GM19328 (cell line): Measurements from ENCODE around the gene SLBP.

Experiments
- ATAC-seq: cut with Tn5 transposase; IDR thresholded peaks from one replicate; pipeline ENCODE4 v1.9.1; 2021; ENCODE audit warnings: mild to moderate bottlenecking, moderate library complexity; ENCODE audit not compliant: unreplicated experiment

SLBP gene

GRCh38 chr4:1656132-1656531 is 56.0 kb downstream of the SLBP start:
- no peak for ATAC-seq

- no peak for ATAC-seq
Observed at GRCh38 chr4:1655676-1656075, 56.4 kb downstream of the SLBP start.

DNA sequence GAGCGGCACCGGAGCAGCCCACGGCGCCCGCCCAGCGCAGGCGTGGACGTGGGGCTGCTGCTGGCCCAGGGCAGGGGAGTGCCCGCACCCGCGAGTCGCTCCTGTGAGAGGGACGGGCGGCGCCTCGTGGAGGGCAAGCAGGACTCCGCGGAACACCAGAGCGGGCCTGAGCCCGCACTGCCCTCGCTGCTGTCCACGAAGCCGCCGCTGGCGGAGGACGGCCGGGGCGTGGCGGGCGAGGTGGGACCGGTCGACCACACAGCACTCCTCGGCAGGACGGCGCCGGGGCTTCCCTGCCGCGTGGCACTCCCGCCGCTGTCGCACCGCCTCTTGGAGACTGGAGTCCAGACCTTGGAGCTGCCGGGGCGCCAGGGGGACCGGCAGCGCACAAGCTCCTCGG is 57.0 kb downstream of the SLBP start:
- ATAC-seq: no peak

- no peak for ATAC-seq
Observed at GRCh38 chr4:1654216-1654955, 57.7 kb downstream of the SLBP start.

DNA sequence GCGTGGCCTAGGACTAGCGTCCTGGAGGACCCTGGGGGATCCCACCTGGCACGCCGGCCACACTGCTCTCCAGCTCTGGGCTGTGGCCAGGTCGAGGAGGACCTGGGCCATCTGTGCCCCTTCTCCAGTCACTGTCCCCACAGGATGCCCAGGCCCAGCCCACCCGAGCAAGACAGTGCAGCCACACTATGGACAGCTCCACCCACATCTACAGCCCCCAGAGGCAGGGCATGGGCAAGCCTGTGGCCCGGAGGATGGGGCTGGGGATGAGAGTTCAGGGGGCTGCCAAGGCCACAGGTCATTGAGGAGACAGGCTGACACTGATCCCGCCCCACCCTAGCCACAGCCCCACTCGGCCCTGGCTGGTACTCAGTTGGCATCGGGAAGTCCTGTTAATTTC is 58.3 kb downstream of the SLBP start:
- no peak for ATAC-seq

- ATAC-seq: no peak
Observed at GRCh38 chr4:1652088-1652487, 60.0 kb downstream of the SLBP start.

DNA sequence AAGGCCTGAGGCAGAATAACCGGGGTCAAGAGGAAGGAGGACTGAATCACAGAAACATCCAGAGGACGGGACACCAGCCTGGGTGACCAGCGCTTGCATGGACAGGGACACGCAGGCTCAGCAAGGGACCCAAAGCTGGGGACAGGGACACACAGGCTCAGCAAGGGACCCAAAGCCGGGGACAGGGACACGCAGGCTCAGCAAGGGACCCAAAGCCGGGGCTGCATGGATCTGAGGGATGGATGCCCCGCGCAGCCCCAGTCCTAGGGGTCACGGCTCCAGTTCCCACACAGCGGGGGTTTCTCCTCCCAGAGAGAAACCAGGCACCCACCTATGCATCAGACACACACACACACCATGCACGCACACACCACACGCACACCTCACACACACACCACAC is 60.5 kb downstream of the SLBP start:
- ATAC-seq: no peak

DNA sequence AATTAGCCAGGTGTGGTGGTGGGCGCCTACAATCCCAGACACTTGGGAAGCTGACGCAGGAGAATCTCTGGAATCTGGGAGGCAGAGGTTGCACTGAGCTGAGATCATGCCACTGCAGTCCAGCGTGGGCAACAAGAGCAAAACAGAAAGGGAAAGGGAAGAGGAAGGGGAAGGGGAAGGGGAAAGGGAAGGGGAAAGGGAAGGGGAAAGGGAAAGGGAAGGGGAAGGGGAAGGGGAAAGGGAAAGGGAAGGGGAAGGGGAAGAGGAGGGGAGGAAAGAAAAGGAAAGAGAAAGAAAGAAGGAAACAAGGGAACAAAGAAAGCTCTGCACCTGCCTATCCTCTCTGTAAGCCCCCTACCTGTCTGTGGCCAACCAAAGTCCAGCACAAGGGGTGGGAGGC is 63.2 kb downstream of the SLBP start:
- no peak for ATAC-seq

- ATAC-seq: no peak
Observed at GRCh38 chr4:1647432-1647831, 64.7 kb downstream of the SLBP start.

GRCh38 chr4:1646690-1647089 is 65.4 kb downstream of the SLBP start:
- ATAC-seq: no peak

DNA sequence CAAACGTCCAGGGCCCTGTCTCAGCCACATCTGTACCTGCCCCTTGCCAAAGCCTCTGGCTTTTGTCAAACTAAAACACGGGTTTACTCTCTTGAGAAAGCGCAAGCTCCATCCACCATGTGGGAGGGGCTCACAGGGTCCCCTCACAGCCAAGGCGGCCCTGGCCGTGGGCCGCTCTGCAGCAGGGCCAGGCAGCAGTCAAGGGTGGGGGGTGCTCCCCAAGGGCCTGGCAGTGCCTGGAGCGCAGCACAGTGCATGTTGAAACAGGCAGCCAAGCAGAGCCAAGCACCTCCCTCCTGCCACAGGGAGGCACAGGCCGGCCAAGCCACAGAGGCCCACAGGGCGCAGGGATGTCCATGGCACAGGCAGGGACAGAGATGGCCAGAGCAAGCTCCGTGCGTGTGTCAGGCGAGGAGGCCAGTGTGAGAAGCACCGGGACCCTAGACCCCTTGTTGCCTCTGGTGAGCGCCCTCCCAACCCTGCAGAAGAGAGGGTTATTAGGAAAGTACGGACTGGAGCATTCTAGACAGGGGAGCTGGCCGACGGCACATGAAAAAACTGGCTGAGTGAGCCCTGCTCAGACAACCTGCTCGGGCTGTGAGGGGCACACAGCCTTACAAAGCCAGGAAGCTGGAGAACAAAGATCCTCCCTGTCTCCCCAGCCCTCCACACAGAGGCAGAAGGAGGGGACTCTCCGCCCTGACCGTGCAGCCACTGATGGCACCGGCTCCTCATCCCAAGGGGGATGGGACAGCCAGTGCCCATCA is 67.0 kb downstream of the SLBP start:
- ATAC-seq: no peak

DNA sequence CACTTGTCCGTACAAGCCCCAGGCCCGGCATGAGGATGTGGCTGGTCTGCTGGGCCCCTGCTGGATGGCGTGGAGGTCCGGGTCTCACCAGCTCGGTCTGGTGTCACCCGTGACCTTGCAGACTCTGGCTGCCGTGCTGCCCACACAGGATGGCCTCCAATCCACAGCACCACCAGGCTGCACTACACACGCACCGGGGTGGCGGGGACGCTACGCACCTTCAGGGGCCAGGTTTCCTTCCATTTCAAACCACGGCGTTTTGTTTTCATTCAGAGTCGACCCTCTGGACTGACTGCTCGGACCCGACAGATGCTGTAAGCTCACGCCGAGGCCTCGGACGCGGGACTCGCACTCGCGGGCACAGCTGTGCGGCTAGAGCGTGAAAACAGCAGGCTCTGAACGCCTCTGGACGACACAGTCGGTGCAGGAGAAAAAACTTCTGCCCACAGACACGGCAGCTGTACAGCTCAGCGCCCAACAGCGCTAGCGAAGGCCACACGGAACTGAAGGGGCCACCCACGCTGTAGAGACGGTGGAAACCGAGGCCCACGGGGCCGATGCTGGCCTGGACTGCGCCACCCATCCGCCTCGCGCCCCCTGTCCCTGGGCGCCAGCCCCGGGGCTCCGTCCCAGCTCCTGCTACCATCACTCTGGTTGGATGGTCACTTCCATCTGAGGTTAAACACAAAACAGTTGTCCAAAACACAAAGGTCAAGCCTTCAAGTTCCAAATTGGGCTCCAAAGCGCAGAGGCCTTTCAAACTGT is 68.0 kb downstream of the SLBP start:
- no peak for ATAC-seq
